Fibroblast of the aortic adventitia (primary cell): ENCODE measurements around the gene ZNF385C. TPM values are rescaled to one million over a fixed set of nuclear protein-coding genes. Genes with fewer than 3 reads are reported as not detected.

Source experiments
- DNase-seq: peaks from one replicate; pipeline ENCODE4 v3.0.0-alpha.2; 2010; ENCODE audit warnings: low read depth
- H3K4me3 ChIP-seq: 2 replicates; pipeline ENCODE4 v1.5.1; 2011; ENCODE audit warnings: low read depth, mild to moderate bottlenecking, control low read depth, low read length, moderate library complexity
- total RNA-seq: library from RNA; depleted of rRNA; stranded (reverse); fragments of >200 nt; gene quantifications from 2 replicates; pipeline ENCODE4 v1.2.3, GENCODE V29; 2012; ENCODE audit warnings: low replicate concordance
- TF ChIP-seq, protein P1 (sequence below): IDR thresholded peaks from 2 replicates; pipeline ENCODE4 v1.5.1; 2011; ENCODE audit warnings: mild to moderate bottlenecking, low read length, control low read depth, inconsistent platforms; ENCODE audit not compliant: insufficient read depth

The ZNF385C gene
- total RNA-seq, 1 donor = not detected

DNA sequence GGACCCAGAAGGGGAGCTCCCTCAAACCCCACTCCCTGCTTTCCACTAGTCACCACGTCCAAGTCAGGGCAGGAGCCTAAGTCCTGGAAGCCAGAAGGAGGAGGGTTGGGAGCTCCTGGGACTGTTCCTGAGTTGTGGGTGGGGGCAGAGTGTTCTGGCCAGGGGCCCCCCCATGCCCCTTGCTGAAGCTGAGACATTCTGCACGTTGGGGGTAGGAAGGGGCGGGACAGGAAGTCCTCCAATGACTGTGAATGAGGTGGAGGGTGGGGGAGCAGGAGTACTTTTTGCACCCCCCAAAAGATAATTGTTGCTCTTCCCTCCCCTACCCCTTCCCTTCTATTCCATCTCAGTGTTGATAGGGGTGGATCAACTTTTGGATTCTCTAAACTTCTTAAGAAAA, 26.5 kb downstream of the ZNF385C start:
- TF ChIP-seq, protein P1, sequence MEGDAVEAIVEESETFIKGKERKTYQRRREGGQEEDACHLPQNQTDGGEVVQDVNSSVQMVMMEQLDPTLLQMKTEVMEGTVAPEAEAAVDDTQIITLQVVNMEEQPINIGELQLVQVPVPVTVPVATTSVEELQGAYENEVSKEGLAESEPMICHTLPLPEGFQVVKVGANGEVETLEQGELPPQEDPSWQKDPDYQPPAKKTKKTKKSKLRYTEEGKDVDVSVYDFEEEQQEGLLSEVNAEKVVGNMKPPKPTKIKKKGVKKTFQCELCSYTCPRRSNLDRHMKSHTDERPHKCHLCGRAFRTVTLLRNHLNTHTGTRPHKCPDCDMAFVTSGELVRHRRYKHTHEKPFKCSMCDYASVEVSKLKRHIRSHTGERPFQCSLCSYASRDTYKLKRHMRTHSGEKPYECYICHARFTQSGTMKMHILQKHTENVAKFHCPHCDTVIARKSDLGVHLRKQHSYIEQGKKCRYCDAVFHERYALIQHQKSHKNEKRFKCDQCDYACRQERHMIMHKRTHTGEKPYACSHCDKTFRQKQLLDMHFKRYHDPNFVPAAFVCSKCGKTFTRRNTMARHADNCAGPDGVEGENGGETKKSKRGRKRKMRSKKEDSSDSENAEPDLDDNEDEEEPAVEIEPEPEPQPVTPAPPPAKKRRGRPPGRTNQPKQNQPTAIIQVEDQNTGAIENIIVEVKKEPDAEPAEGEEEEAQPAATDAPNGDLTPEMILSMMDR = no peak
- DNase-seq = no peak
- no peak overlapping the region for H3K4me3 ChIP-seq

GRCh38 chr17:42068979-42069378, 29.3 kb downstream of the ZNF385C start:
- no peak overlapping the region for H3K4me3 ChIP-seq
- TF ChIP-seq, protein P1 = no peak
- DNase-seq = no peak

DNA sequence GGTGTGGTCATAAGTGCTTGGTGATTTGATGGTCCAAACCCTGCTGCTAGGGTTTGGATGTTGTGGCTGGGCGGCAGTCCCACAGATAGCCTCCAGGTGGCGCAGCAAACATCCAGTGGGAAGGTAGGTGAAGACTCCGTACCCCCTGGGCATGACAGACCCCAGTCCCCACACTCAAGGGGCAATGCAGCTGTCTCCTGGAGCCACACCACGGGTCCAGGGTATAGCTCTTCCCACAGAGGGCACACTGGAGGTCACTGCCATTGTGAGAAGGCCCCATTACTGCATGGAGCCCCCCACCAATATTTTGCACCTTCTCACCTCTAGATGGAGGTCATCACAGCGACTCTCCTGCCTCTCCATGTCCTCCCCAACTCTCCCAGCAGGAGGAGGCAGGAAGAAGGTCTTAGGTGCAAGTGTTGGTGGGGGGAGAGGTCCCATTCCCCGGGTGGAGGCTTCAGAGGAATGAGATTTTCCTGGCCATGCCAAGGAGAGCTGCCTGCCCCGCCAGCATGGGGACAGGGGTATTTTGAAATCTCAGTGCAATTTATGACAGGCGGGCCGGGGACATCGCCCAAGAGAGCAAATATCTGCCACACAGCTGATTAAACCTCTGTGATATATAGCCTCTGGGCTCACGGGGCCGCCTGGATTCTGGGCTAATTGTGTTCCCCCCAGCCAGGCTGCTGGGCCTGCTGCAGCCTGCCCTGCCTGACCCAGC, 30.7 kb downstream of the ZNF385C start:
- no peak overlapping the region for H3K4me3 ChIP-seq
- TF ChIP-seq, protein P1 = peak; percentile 88
- peak; percentile 44 for DNase-seq

DNA sequence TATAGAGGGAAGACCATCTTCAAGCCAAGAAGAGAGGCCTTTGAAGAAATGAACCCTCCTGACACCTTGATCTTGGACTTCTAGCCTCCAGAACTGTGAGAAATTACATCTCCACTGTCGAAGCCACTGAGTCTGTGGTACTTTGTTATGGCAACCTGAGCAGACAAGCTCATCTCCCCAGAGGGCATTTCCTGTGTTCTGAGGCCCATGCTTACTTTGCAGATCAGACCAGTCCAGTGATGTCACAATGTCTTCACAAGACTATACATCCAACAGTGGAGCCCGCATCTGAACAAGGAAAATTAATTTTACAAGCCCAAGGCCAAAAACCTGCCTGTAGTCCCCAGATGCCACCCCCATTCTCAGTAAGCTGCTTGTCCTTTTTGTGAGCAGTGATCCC, 33.1 kb downstream of the ZNF385C start:
- DNase-seq = no peak
- TF ChIP-seq, protein P1 = no peak
- no peak overlapping the region for H3K4me3 ChIP-seq

DNA sequence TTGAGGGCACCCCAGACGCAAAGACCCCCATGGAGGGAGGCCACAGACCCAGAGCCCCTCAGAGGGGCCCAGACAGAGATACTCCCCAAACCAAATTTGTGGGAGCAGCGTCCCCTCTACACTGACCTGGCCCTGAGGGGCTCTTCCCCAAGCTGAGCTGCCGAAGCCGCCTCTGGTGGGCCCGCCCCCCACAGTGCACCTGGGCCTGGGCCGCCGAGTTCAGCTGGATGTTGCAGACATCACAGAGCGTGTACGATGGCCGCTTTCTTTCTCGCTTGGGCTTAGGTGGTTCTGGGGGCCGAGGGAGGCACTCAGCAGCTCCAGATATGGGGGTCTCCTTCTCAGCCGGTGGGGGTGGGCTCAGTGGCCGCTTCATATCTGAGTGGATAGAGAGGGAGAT, 35.6 kb downstream of the ZNF385C start:
- no peak overlapping the region for H3K4me3 ChIP-seq
- TF ChIP-seq, protein P1 = no peak
- no peak for DNase-seq

DNA sequence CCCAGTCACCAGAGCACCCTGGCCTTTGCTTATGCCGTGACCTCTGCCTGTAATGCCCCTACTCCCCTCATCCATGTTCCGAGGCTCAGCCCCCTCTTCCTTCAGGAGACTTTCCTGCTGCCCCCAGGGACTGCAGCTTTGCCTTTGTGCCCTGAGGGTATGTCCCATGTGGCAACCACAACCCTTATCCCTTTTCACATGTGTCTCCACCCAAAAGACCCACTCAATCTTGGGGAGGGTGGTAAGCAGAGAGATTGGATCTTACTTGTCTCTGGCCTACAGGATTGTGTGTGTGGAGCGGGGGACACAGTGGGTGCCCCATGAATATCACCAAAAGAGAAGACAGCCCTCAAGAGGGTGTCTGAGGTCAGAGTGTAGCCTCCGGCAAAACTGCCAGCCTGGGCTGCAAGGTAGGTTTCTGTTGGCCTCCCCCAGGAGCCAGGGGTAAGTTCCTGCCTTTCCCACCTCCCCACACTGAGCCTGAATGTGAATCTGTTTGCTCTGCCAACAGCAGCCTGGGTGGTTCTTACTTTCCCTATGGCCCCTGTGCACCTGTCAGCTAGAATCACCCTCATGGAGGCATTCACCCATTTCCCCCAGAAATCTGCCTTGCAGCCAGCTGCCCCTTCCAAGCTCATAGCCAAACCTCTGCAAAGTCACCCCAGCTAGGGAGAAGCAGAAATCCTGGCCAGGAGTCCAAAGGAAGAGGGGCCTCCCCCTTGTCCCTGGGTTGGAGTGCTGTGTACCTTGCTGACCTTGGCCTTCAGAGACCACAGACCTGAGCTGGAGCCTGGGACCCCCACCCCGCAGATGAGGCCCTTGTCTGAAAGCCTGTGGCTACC, 36.4 kb downstream of the ZNF385C start:
- no peak for DNase-seq

More for the DNA sequence above, 36.4 kb downstream of the ZNF385C start:
- H3K4me3 ChIP-seq = no peak overlapping the region
- TF ChIP-seq, protein P1 = no peak
